Transverse colon (tissue), 4 donors: Measurements from ENCODE around the gene SUSD4. TPM values are rescaled to one million over a fixed set of nuclear protein-coding genes. Genes with fewer than 3 reads are reported as not detected.

Experiments
- DNase-seq: peaks from one replicate; pipeline ENCODE4 v3.0.0-alpha.2; 2019
- H3K27ac ChIP-seq, 4 donors: fragments of 200-600 bp; sonication (generic); 2 replicates each; pipeline ENCODE4 v1.5.1; 2016 to 2018; ENCODE audit warnings: inconsistent platforms in 4 of 4
- H3K27me3 ChIP-seq: fragments of 200-600 bp; sonication (generic); 2 replicates; pipeline ENCODE4 v1.5.1; 2017; ENCODE audit warnings: inconsistent platforms
- H3K36me3 ChIP-seq, 4 donors: fragments of 200-600 bp; sonication (generic); 2 replicates each; pipeline ENCODE4 v1.5.1; 2017 to 2019; ENCODE audit warnings: inconsistent platforms in 4 of 4
- H3K4me1 ChIP-seq, 4 donors: fragments of 200-600 bp; sonication (generic); 2 replicates each; pipeline ENCODE4 v1.5.1; 2017 to 2020; ENCODE audit warnings: inconsistent platforms in 4 of 4
- H3K4me3 ChIP-seq, 4 donors: fragments of 200-600 bp; sonication (generic); 1 replicate in 1 of 4; 2 replicates in 3 of 4; pipeline versions ENCODE4 v1.5.1 to v1.6.1; 2017 to 2019; ENCODE audit warnings: inconsistent platforms in 4 of 4
- H3K9me3 ChIP-seq, 2 donors: fragments of 200-600 bp; sonication (generic); 2 replicates each; pipeline ENCODE4 v1.5.1; 2017 to 2019; ENCODE audit warnings: inconsistent platforms in 2 of 2
- CTCF ChIP-seq, 5 experiments: fragments of 200-600 bp in 3 of 5; fragments of 450-650 bp in 2 of 5; sonication (generic) in 3 of 5; IDR thresholded peaks; 1 replicate in 2 of 5; 2 replicates in 3 of 5; pipeline ENCODE4 v1.5.1; 2016 to 2017; ENCODE audit warnings: antibody characterized with exemption in 5 of 5, inconsistent platforms in 3 of 5, mild to moderate bottlenecking in 2 of 5, moderate library complexity in 1 of 5
- EP300 ChIP-seq: sonication (generic); formaldehyde crosslinking; IDR thresholded peaks from one replicate; pipeline ENCODE4 v1.6.1; 2017; ENCODE audit warnings: antibody characterized with exemption, low read depth
- POLR2A ChIP-seq: fragments of 450-650 bp; IDR thresholded peaks from one replicate; pipeline ENCODE4 v1.6.1; 2016; ENCODE audit warnings: antibody characterized with exemption, mild to moderate bottlenecking, moderate library complexity
- POLR2AphosphoS5 ChIP-seq, 3 donors: sonication (generic); formaldehyde crosslinking; IDR thresholded peaks; one replicate each; pipeline ENCODE4 v1.6.1; 2016; ENCODE audit warnings: antibody characterized with exemption in 3 of 3
- WGBS, 2 donors: methylation state at CpG; one replicate each; pipeline ENCODE4 v1.1.5; 2018; ENCODE audit warnings: low coverage in 1 of 2; 5-methylcytosine and 5-hydroxymethylcytosine counted together
- in situ Hi-C, 4 donors: fragments of 200-750 bp; cut with MboI; loops; one replicate each; pipeline versions ENCODE4 v1.15.0 to v1.15.1; 2017; ENCODE audit warnings: low sequenced_read_pairs in 3 of 4, low pct_ligation_motif_present in 1 of 4, low pct_unique_long_range_greater_than_20kb in 1 of 4
- intact Hi-C: fragments of 100-400 bp; cut with DNase I; formaldehyde crosslinking; loops from one replicate; pipeline ENCODE4 v1.15.1; 2023; ENCODE audit warnings: low total_unique reads
- total RNA-seq, 4 donors: library from RNA; depleted of rRNA; stranded (reverse); fragments of >200 nt; gene quantifications; one replicate each; pipeline ENCODE4 v1.1.0, GENCODE V29; 2016

Gene SUSD4
- total RNA-seq, 4 donors from 2014 or later = 0.32 to 1.2 TPM; not detected in 2

DNA sequence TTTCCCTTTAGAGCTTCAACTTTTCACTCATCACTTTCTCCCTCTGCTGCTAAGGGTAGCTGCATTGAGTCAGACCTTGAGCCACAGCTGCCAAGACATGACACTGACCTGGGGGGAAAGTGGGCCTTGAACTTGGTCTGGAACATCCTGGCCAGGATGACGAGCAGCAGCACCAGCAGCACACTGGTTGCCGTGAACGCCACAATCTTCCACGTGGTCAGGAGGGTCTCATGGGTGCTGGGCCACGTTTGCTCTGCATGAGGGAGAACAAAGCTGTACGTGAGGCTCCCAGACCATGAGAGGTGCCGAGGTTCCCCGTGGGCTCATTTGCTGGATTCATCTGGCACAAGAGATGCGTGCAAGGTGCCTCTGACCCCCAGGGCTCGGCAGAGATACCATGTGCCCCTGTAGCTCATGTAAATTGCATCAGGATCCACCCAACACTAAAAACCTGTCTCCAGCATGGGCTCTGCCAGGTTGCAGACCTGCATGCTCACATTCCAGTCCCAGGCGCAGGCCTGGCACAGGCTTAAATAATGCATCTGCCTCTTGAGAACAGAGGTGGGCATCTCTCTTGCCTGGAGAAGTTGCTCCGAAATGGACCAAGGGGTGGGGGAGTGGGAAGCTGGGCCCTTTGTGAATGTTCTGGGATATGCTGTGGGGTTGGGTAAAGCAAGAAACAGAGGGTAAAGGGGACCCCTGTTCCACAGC, 136.3 kb downstream of the SUSD4 start:
- H3K27ac ChIP-seq = no peak overlapping the region
- no peaks in the 10 kb centered on the region for H3K4me1 ChIP-seq
- no peaks in the 10 kb centered on the region for H3K36me3 ChIP-seq
- no peaks in the 10 kb centered on the region for H3K27me3 ChIP-seq
- DNase-seq = no peak
- intact Hi-C loops = no loop called here
- no peak for TF ChIP-seq EP300
- no peak for TF ChIP-seq CTCF (IDR thresholded peaks at IDR 0.05)
- no peak for TF ChIP-seq POLR2A
- TF ChIP-seq POLR2AphosphoS5 (IDR thresholded peaks at IDR 0.05) = no peak
- WGBS, 2 donors = 95% methylated on average over 11 of the region's 12 CpGs; no CpG with 5 or more reads in 1 of the 2 donors
- no peaks in the 10 kb centered on the region for H3K9me3 ChIP-seq
- in situ Hi-C loops = no loop called here
- H3K4me3 ChIP-seq = no peak overlapping the region

DNA sequence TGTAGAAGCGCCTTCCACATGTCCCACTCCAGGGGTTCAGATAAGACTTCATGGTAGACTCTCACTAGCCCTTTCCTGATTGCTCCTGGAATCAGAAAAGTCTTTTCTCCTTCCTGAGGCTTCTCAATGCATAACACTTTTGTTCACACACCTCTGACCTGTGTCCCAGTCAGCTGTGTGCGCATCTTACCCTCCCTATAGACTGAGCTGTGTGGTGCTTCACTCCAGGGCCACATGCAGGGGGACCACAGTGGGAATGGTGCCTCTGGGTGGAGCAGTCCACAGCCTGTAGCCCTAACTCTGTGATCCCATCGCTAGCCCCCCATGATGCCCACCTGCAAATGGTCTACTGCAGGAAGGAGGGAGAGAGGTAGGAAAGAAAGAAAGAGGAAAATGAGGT, 136.9 kb downstream of the SUSD4 start:
- H3K9me3 ChIP-seq = no peaks in the 10 kb centered on the region
- TF ChIP-seq POLR2A (no peak), POLR2AphosphoS5 (IDR thresholded peaks at IDR 0.05) (no peak), EP300 (no peak), CTCF (IDR thresholded peaks at IDR 0.05) (no peak)
- H3K4me3 ChIP-seq = no peak overlapping the region
- no peaks in the 10 kb centered on the region for H3K36me3 ChIP-seq
- DNase-seq = no peak
- no peaks in the 10 kb centered on the region for H3K27me3 ChIP-seq
- in situ Hi-C loops (no loop called here), intact Hi-C loops (no loop called here)
- no peak overlapping the region for H3K27ac ChIP-seq
- 82% methylated on average over 3 of the region's 3 CpGs; no CpG with 5 or more reads in 1 of the 2 donors for WGBS, 2 donors
- no peaks in the 10 kb centered on the region for H3K4me1 ChIP-seq

- Histone ChIP-seq H3K27ac (no peak overlapping the region), H3K27me3 (no peaks in the 10 kb centered on the region), H3K36me3 (no peaks in the 10 kb centered on the region), H3K4me1 (no peaks in the 10 kb centered on the region), H3K4me3 (no peak overlapping the region), H3K9me3 (no peaks in the 10 kb centered on the region)
- WGBS, 2 donors = 79 to 80% methylated on average over 3 of the region's 3 CpGs
- no peak for DNase-seq
- in situ Hi-C loops (no loop called here), intact Hi-C loops (no loop called here)
- no peak for TF ChIP-seq POLR2AphosphoS5 (IDR thresholded peaks at IDR 0.05)
- TF ChIP-seq POLR2A = no peak
- TF ChIP-seq CTCF (IDR thresholded peaks at IDR 0.05) = no peak
These were observed 137.7 kb downstream of the SUSD4 start for GRCh38 chr1:223226271-223226670.

DNA sequence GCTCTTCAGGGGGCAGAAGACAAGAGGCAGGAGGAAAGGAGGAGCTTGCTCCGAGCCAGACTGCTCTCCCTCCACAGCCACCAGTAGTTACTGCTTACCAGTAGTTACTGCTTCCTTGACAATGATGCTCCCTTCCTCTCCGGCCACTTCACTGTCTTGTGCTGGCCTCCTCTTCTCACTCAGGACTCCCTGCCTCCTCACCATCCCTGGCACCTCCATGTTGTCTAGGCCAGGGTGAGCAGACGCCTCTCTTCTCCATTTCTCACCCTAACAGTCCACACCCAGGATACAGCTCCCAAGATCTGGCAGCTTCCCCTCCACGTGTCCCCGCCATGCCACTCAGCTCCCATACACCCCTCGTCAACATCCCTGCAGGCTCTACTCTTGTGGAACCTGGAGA, 138.5 kb downstream of the SUSD4 start:
- DNase-seq = no peak
- 93 to 100% methylated on average over 2 to 6 of the region's 6 CpGs for WGBS, 2 donors
- Histone ChIP-seq H3K4me1 (no peaks in the 10 kb centered on the region), H3K27ac (no peak overlapping the region), H3K4me3 (no peak overlapping the region), H3K36me3 (no peaks in the 10 kb centered on the region), H3K9me3 (no peaks in the 10 kb centered on the region), H3K27me3 (no peaks in the 10 kb centered on the region)
- in situ Hi-C loops (no loop called here), intact Hi-C loops (no loop called here)
- TF ChIP-seq EP300 = no peak
- no peak for TF ChIP-seq POLR2AphosphoS5 (IDR thresholded peaks at IDR 0.05)
- no peak for TF ChIP-seq POLR2A
- TF ChIP-seq CTCF (IDR thresholded peaks at IDR 0.05) = no peak
